Fibroblast of skin of back (primary cell): ENCODE results near the gene EDNRA.
A peak's percentile ranks its signal among the peaks of the same experiment; 100 is the strongest.

Experiments
- DNase-seq: peaks from one replicate; pipeline ENCODE4 v3.0.0-alpha.2; 2013

The EDNRA gene

GRCh38 chr4:147542229-147542990, 61.5 kb downstream of the EDNRA start:
- DNase-seq, result no peak

DNA sequence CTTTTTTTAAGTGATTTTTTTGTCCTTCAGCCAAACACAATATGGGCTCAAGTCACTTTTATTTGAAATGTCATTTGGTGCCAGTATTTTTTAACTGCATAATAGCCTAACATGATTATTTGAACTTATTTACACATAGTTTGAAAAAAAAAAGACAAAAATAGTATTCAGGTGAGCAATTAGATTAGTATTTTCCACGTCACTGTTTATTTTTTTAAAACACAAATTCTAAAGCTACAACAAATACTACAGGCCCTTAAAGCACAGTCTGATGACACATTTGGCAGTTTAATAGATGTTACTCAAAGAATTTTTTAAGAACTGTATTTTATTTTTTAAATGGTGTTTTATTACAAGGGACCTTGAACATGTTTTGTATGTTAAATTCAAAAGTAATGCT, 62.1 kb downstream of the EDNRA start:
- DNase-seq, result peak; percentile 56

DNA sequence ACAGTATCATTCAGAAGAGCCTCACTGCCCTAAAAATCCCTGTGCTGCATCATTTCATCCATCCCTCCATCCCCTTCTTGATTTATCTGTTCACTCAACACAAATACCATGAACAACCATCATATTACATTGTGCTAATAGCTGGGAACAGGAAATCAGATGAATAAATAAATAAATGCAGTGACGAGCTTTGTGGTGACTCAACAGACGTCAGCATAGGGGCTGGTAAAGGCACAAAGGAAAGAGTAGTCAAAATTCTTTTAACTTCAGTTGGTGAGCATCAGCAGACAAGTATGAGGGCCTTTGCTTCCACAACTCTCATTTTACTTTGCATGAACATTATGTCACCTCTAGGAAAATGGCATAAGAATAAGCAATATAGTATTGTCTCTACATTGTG, 65.5 kb downstream of the EDNRA start:
- peak; percentile 96 for DNase-seq

DNA sequence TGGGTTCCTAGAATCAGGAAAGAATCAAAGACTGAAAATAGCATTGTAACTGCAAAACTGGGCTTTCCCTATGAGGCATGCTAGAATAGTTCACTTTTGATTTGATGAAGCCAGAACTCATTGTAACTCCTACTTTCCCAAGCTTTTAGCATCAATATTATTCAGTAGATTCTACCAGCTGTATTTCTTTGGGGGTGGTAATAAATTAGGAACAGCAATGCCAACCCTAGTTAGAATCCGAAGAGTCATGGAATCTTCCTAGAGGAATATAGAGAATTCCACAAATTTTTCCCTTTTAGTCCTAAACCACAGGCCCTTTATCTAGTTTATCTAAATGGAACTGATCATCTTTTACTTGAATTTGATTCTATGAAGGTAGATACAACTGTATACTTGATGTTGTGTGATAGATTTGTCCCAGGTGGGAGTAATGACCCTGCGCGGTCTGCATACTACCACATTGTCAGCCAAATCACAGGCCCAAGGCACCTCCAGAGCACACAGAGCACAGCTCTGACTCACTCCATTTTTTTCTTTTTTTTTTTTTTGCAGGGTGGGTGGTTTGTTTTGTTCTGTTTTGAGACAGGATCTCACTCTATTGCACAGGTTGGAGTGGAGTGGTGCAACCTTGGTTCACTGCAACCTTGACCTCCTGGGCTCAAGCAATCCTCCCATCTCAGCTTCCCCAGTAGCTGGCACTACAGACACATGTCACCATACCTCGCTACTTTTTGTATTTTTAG, 66.6 kb downstream of the EDNRA start:
- DNase-seq, result peak; percentile 75

DNA sequence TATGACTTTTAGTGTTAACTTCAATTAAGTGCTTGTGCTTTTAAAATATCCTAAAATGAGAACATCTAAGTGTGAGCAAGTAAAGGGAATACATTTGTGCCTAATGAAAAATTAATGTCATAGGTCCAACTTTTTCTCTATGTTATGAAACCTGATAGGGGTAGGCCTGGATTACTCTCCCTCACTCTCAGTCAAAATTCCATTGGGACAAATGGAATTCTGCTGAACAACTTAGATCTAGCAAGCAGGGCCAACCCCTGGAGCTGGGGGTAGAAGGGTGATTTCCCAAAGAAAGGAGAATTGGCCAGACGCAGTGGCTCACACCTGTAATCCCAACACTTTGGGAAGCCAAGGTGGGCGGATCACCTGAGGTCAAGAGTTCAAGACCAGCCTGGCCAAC, 67.4 kb downstream of the EDNRA start:
- DNase-seq, result peak; percentile 61

DNA sequence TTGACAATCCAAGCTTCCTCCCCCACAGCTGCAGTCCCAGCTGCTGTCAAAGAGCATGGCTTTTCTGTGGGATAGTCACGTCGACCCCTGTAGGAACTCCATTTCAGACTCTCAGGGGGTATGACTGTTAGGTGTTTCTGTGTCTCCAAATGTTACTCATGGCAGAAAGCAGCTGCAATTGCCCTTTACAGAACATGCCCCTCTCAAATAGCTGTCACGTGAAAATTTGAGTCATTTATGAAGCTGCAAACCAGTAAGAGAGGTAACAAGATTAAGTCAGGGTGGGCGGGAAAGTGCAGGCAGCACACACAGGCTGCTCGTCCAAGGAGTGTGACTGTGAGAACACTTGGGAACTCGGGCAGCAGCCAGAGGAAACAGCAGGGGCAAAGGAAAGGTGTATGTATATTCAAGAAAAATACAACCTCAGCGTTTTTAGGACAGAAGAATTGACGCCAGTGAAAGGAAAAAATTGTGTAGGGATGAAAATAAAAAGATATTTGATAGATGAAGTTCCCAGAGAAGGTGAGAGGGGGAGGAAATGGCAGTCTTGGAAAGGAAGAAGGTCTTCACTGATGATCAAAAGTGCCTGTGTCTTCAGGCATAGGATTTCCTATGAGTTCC, 69.8 kb downstream of the EDNRA start:
- peak; percentile 67 for DNase-seq

- DNase-seq, result peak; percentile 19
These were observed 79.7 kb downstream of the EDNRA start for GRCh38 chr4:147560625-147561024.

DNA sequence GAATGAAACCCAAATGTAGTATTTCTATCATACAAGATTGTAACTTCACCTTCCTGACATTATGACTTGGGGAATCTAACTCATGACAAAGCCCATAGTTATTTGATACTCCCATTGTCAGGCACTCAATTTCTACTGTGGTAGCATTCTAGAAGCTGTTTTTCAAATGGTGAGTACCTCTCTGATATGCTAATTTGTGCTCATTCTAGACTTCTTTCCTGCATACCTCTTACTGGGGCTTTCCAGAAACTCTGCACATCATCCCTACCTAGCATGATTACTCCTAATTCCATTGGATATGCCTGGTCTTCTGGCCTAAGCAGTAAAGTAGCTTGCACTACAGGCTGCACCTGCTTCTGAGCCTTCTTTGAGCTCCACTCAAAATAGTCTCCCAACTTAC, 85.9 kb downstream of the EDNRA start:
- DNase-seq, result no peak

- DNase-seq, result no peak
These were observed 86.4 kb downstream of the EDNRA start for GRCh38 chr4:147567276-147567675.

DNA sequence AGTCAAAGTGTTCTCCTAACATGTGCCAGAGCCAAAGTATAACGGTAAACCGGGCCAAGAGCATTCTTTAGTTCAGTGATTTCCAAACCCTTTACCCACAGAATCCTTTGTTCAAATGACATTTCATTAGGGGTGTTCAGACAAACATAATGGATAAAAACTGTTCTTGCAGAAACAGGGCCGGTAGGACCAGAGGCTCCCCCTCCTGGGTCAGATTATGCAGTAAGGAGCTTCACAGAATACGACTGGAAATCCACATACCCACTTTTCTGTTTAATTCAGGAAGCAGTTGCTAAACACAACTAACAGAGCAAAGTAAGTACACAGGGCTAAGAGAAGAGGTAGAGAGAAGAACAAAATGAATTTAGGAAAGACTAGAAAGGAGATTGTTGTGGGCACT, 89.7 kb downstream of the EDNRA start:
- no peak for DNase-seq

- DNase-seq, result peak; percentile 35
These were observed 90.3 kb downstream of the EDNRA start for GRCh38 chr4:147571036-147571770.

GRCh38 chr4:147576084-147576483, 95.2 kb downstream of the EDNRA start:
- DNase-seq, result no peak

DNA sequence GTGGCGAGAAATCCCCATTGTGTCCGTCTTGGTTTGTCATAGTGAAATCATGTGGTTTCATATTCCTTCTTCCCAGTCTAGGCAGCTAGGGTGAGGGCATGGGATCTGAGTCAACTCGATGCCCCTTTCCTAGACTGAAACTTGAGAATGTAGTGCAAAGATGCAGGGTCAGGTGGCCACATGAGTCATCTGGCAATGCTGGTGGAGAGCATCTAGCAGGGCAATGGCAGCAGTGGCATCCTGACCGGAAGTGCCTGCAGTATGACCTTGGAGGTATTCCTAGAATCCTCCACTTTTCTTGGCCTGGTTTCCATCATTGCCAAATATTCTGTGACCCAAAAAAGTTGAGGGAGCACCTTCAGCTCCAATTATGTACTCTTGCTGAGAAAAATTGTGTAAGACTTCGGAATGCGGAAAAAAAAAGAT, 97.2 kb downstream of the EDNRA start:
- DNase-seq, result peak; percentile 89

GRCh38 chr4:147578593-147578992, 97.7 kb downstream of the EDNRA start:
- no peak for DNase-seq

DNA sequence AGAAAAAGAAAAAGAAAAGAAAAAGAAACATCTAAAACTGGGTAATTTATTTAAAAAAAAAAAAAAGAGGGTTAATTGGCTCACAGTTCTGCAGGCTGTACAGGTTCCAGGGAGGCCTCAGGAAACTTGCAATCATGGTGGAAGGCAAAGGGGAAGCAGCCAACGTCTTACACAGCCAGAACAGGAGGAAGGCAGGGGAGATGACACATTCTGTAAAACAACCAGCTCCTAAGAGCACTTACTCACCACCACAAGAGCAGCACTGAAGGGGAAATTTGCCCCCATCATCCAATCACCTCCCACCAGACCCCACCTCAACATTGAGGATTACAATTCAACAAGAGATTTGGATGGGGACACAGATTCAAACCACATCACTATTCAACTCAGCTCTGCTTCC, 99.5 kb downstream of the EDNRA start:
- no peak for DNase-seq

GRCh38 chr4:147581606-147582350, 100.9 kb downstream of the EDNRA start:
- DNase-seq, result no peak

- DNase-seq, result no peak
These were observed 101.6 kb downstream of the EDNRA start for GRCh38 chr4:147582386-147583060.

DNA sequence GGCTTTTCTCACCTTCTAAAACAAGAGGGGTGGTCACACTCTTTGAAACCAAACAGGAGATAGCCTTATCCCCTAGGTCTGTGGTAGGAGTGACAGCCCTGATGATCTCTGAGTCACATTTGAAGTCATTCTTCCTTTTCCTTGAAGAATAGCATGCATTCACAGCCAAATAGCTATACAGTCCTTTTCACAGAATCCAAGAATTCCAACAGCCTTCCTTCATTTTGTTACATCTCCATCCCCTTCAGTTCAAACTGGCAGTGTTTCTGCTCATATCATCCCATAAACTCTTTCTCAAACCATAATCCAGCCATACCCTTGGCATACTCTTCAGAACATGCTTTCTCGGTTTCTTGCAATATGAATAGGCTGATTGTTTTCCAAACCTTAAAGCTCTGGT, 103.0 kb downstream of the EDNRA start:
- DNase-seq, result peak; percentile 40

- DNase-seq, result no peak
These were observed 105.1 kb downstream of the EDNRA start for GRCh38 chr4:147586032-147586431.

- no peak for DNase-seq
These were observed 105.7 kb downstream of the EDNRA start for GRCh38 chr4:147586637-147587036.

- no peak for DNase-seq
These were observed 106.1 kb downstream of the EDNRA start for GRCh38 chr4:147587041-147587440.

DNA sequence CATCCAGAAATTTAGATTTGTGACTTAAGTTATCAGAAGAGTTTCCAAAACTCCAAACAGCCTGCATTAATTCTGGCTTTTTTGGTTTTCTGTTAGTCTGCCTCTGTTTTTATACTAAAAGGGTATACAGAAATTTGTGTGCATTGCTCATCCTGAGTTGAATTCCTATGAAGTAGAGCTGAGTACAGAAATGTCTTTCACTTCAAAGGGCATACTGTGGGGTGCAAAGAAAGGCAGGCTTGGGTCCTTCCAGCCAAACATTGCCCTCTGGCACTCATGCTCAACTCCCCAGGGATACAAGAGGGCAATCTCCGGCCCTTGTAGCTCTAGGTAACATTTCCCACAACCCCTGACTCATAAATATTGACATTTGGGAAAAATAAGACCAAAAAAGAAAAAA, 108.7 kb downstream of the EDNRA start:
- no peak for DNase-seq
